Esophagus muscularis mucosa (tissue), 4 donors: ENCODE data around the gene ZFP1. TPM values are rescaled to one million over a fixed set of nuclear protein-coding genes. Genes with fewer than 3 reads are reported as not detected.

Source experiments
- DNase-seq: peaks from one replicate; pipeline ENCODE4 v3.0.0-alpha.2; 2017; ENCODE audit errors: extremely low spot score
- H3K27ac ChIP-seq, 4 donors: fragments of 200-600 bp; sonication (generic); replicated peaks in 1 of 4; 1 replicate in 3 of 4; 2 replicates in 1 of 4; pipeline ENCODE4 v1.5.1; 2016 to 2019; ENCODE audit warnings: mild to moderate bottlenecking in 1 of 4
- H3K27me3 ChIP-seq, 4 donors: fragments of 200-600 bp; sonication (generic); one replicate each; pipeline versions ENCODE4 v1.5.1 to v1.6.0; 2016 to 2019
- H3K36me3 ChIP-seq, 4 donors: fragments of 200-600 bp; sonication (generic); one replicate each; pipeline ENCODE4 v1.5.1; 2016 to 2019
- H3K4me1 ChIP-seq, 4 donors: fragments of 200-600 bp; sonication (generic); one replicate each; pipeline ENCODE4 v1.5.1; 2016 to 2019
- H3K4me3 ChIP-seq, 4 donors: fragments of 200-600 bp; sonication (generic); 1 replicate in 2 of 4; 2 replicates in 2 of 4; pipeline ENCODE4 v1.5.1; 2016 to 2019; ENCODE audit warnings: mild to moderate bottlenecking in 4 of 4, moderate library complexity in 1 of 4
- H3K9me3 ChIP-seq, 4 donors: fragments of 200-600 bp; sonication (generic); 1 replicate in 3 of 4; 2 replicates in 1 of 4; pipeline ENCODE4 v1.5.1; 2016 to 2019
- CTCF ChIP-seq, 3 experiments: fragments of 200-600 bp in 2 of 3; fragments of 450-650 bp in 1 of 3; sonication (generic) in 2 of 3; IDR thresholded peaks; one replicate each; pipeline ENCODE4 v1.5.1; 2017 to 2019; ENCODE audit warnings: antibody characterized with exemption in 3 of 3, mild to moderate bottlenecking in 2 of 3, moderate library complexity in 1 of 3
- EP300 ChIP-seq: sonication (generic); formaldehyde crosslinking; IDR thresholded peaks from one replicate; pipeline ENCODE4 v1.6.1; 2017; ENCODE audit warnings: antibody characterized with exemption
- POLR2A ChIP-seq: fragments of 450-650 bp; IDR thresholded peaks from one replicate; pipeline ENCODE4 v1.6.1; 2017; ENCODE audit warnings: antibody characterized with exemption, moderate library complexity, mild to moderate bottlenecking, low read depth
- POLR2AphosphoS5 ChIP-seq, 2 donors: sonication (generic); formaldehyde crosslinking; IDR thresholded peaks; one replicate each; pipeline ENCODE4 v1.6.1; 2017; ENCODE audit warnings: antibody characterized with exemption in 2 of 2
- WGBS: methylation state at CpG from one replicate; pipeline ENCODE4 v1.1.5; 2018; 5-methylcytosine and 5-hydroxymethylcytosine counted together
- intact Hi-C: fragments of 100-400 bp; cut with DNase I; formaldehyde crosslinking; loops from one replicate; pipeline ENCODE4 v1.15.1; 2023
- total RNA-seq, 4 donors: library from RNA; depleted of rRNA; stranded (reverse); fragments of >200 nt; gene quantifications; one replicate each; pipeline versions ENCODE4 v1.1.0 to v1.2.1, GENCODE V29; 2016

Gene ZFP1
- total RNA-seq, 4 donors from 2014 or later, result 8.4 to 17.4 (median 12.0) TPM

GRCh38 chr16:75218256-75219076 is 70.1 kb downstream of the ZFP1 start, which contains the start of gene CTRB1:
TSS of gene CTRB1 (plus strand) at chr16:75218988. CDS start at chr16:75219008, 20 bp downstream.
- intact Hi-C loops, result no loop called here
- TF ChIP-seq POLR2A (no peak), CTCF (IDR thresholded peaks at IDR 0.05) (no peak), POLR2AphosphoS5 (IDR thresholded peaks at IDR 0.05) (no peak), EP300 (no peak)
- Histone ChIP-seq H3K36me3 (no peaks in the 10 kb centered on the region), H3K4me3 (no peak within 1 kb of the TSS), H3K4me1 (no peaks in the 10 kb centered on the region), H3K27ac (no peak within 1 kb of the TSS), H3K27me3 (no peaks in the 10 kb centered on the region), H3K9me3 (no peaks in the 10 kb centered on the region)
- DNase-seq, result no peak
- WGBS, result 86% methylated on average over 14 of the region's 19 CpGs

- 86% methylated on average over 4 of the region's 4 CpGs for WGBS
- no peak for DNase-seq
- peaks cover 0 to under 1% (median 0%) of the 10 kb centered on the region in 4 donors for H3K27me3 ChIP-seq
- H3K9me3 ChIP-seq, result no peaks in the 10 kb centered on the region
- H3K36me3 ChIP-seq, result no peaks in the 10 kb centered on the region
- H3K4me1 ChIP-seq, result no peaks in the 10 kb centered on the region
- H3K27ac ChIP-seq, result no peak overlapping the region
- TF ChIP-seq POLR2A (no peak), POLR2AphosphoS5 (IDR thresholded peaks at IDR 0.05) (no peak), CTCF (IDR thresholded peaks at IDR 0.05) (no peak), EP300 (no peak)
- intact Hi-C loops, result no loop called here
- H3K4me3 ChIP-seq, result no peak overlapping the region
Measured at GRCh38 chr16:75219088-75219487, 70.8 kb downstream of the ZFP1 start.

- intact Hi-C loops, result no loop called here
- no peak for DNase-seq
- Histone ChIP-seq H3K4me1 (no peaks in the 10 kb centered on the region), H3K36me3 (no peaks in the 10 kb centered on the region), H3K9me3 (no peaks in the 10 kb centered on the region), H3K27me3 (peaks cover 0 to 8% (median 0%) of the 10 kb centered on the region in 4 donors), H3K27ac (no peak overlapping the region), H3K4me3 (no peak overlapping the region)
- WGBS, result 61% methylated on average over 5 of the region's 5 CpGs
- TF ChIP-seq POLR2AphosphoS5 (IDR thresholded peaks at IDR 0.05) (no peak), CTCF (IDR thresholded peaks at IDR 0.05) (no peak), POLR2A (no peak), EP300 (no peak)
Measured at GRCh38 chr16:75219838-75220237, 71.5 kb downstream of the ZFP1 start.

Other genes with a start within 250 kb of the ZFP1 start
- gene WDR59, start 163.4 kb upstream of the ZFP1 start, total RNA-seq, result 10 to 100 TPM; 15.7 to 27.2 (median 18.6) TPM
- gene ZNRF1, start 149.5 kb upstream of the ZFP1 start, total RNA-seq, result 10 to 100 TPM; 18.2 to 28.3 (median 23.6) TPM
- gene LDHD, start 31.7 kb upstream of the ZFP1 start, total RNA-seq, result 10 to 100 TPM in 2 of 4 donors, 1 to 10 TPM in 2; 6.7 to 13.2 (median 8.7) TPM
- not detected for gene CTRB2, start 58.6 kb downstream of the ZFP1 start, total RNA-seq
- gene CTRB1, start 70.5 kb downstream of the ZFP1 start, total RNA-seq, result not detected
- gene BCAR1, start 103.1 kb downstream of the ZFP1 start, total RNA-seq, result 10 to 100 TPM; 31.6 to 67.1 (median 54.8) TPM